ENCODE data around the gene NHERF1. TPM values are rescaled to one million over a fixed set of nuclear protein-coding genes. Genes with fewer than 3 reads are reported as not detected.
A peak's percentile ranks its signal among the peaks of the same experiment; 100 is the strongest.

NHERF1 gene
- total and polyA plus RNA-seq, 2 of the 13 experiments (the other 11 are each of a cell fraction or from before 2014, with no cell fraction given), result 169 to 269 TPM

DNA sequence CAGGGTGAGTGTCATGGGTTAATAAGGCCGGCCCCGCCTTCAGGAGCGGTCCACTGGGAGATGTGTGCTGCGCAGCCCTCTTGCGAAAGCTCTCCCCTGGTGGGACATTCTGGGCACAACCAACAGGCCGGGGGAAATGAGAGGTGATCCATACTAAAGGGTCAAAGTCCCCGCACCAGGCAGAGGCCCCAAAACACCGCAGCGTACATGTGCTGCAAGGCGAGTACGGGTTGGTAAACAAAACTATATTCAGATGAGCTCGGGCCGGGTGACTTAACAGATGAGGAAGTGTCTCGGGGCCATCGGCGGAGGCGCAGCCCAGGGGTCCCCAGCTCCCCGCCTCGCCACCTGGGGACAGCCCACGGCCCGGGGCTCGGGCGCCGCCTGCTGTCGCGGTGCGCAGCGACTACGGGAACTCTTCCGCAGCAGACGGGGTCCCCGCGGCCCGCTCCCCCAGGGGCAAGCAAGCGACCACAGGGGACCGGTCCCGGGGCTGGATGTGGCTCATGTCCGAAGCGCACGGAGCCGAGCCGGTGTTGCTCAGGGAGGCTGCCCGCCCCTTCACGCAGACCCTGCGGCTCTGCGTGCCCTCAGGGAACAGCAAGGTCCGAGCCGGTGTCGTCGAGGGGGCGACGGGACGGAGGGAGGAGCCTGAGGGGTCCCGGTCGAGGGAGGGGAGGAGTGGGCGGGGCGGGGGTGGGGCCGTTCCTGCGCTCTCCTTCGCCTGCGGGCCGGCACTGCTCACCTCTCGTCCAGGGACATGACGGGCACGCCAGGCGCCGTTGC lies 11.7 kb upstream of the NHERF1 start, which contains the start of gene RAB37 (continued):
- TF ChIP-seq ZNF33B (CRISPR knock-in tag; IDR thresholded peaks at IDR 0.05), result peak; percentile 80; the same call in 1 of the 2 replicates
- peak; percentile 62 for TF ChIP-seq HNRNPK (IDR thresholded peaks at IDR 0.05; ENCODE audit: low read depth, low read length, poor library complexity, severe bottlenecking)
- TF ChIP-seq PAX8 (CRISPR knock-in tag; IDR thresholded peaks at IDR 0.05; ENCODE audit: borderline replicate concordance), result peak; percentile 91; the same call in 1 of the 2 replicates
- TF ChIP-seq ELF3 (CRISPR knock-in tag; IDR thresholded peaks at IDR 0.05), result peak; percentile 85
- TF ChIP-seq, protein P1, sequence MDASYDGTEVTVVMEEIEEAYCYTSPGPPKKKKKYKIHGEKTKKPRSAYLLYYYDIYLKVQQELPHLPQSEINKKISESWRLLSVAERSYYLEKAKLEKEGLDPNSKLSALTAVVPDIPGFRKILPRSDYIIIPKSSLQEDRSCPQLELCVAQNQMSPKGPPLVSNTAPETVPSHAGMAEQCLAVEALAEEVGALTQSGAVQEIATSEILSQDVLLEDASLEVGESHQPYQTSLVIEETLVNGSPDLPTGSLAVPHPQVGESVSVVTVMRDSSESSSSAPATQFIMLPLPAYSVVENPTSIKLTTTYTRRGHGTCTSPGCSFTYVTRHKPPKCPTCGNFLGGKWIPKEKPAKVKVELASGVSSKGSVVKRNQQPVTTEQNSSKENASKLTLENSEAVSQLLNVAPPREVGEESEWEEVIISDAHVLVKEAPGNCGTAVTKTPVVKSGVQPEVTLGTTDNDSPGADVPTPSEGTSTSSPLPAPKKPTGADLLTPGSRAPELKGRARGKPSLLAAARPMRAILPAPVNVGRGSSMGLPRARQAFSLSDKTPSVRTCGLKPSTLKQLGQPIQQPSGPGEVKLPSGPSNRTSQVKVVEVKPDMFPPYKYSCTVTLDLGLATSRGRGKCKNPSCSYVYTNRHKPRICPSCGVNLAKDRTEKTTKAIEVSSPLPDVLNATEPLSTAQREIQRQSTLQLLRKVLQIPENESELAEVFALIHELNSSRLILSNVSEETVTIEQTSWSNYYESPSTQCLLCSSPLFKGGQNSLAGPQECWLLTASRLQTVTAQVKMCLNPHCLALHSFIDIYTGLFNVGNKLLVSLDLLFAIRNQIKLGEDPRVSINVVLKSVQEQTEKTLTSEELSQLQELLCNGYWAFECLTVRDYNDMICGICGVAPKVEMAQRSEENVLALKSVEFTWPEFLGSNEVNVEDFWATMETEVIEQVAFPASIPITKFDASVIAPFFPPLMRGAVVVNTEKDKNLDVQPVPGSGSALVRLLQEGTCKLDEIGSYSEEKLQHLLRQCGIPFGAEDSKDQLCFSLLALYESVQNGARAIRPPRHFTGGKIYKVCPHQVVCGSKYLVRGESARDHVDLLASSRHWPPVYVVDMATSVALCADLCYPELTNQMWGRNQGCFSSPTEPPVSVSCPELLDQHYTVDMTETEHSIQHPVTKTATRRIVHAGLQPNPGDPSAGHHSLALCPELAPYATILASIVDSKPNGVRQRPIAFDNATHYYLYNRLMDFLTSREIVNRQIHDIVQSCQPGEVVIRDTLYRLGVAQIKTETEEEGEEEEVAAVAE (CRISPR knock-in tag; IDR thresholded peaks at IDR 0.05; ENCODE audit: borderline replicate concordance), result peak; percentile 77
- TF ChIP-seq RBM39 (IDR thresholded peaks at IDR 0.05; ENCODE audit: low read depth, low read length, poor library complexity, severe bottlenecking), result no peak
- TF ChIP-seq, protein P2, sequence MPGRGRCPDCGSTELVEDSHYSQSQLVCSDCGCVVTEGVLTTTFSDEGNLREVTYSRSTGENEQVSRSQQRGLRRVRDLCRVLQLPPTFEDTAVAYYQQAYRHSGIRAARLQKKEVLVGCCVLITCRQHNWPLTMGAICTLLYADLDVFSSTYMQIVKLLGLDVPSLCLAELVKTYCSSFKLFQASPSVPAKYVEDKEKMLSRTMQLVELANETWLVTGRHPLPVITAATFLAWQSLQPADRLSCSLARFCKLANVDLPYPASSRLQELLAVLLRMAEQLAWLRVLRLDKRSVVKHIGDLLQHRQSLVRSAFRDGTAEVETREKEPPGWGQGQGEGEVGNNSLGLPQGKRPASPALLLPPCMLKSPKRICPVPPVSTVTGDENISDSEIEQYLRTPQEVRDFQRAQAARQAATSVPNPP (CRISPR knock-in tag; IDR thresholded peaks at IDR 0.05), result peak; percentile 88; the same call in 1 of the 2 replicates
- TF ChIP-seq ZNF841 (CRISPR knock-in tag; IDR thresholded peaks at IDR 0.05; ENCODE audit: borderline replicate concordance), result no peak
- peak; percentile 31 for TF ChIP-seq NRL (CRISPR knock-in tag; IDR thresholded peaks at IDR 0.05; ENCODE audit: borderline replicate concordance)
- TF ChIP-seq, protein P3, sequence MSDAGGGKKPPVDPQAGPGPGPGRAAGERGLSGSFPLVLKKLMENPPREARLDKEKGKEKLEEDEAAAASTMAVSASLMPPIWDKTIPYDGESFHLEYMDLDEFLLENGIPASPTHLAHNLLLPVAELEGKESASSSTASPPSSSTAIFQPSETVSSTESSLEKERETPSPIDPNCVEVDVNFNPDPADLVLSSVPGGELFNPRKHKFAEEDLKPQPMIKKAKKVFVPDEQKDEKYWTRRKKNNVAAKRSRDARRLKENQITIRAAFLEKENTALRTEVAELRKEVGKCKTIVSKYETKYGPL (CRISPR knock-in tag; IDR thresholded peaks at IDR 0.05), result no peak
- TF ChIP-seq ESRRA (CRISPR knock-in tag; IDR thresholded peaks at IDR 0.05; ENCODE audit: low read depth), result peak; percentile 91
- TF ChIP-seq EEA1 (CRISPR knock-in tag; IDR thresholded peaks at IDR 0.05; ENCODE audit: borderline replicate concordance), result peak; percentile 14; the same call in 1 of the 2 replicates
- TF ChIP-seq, protein P4, sequence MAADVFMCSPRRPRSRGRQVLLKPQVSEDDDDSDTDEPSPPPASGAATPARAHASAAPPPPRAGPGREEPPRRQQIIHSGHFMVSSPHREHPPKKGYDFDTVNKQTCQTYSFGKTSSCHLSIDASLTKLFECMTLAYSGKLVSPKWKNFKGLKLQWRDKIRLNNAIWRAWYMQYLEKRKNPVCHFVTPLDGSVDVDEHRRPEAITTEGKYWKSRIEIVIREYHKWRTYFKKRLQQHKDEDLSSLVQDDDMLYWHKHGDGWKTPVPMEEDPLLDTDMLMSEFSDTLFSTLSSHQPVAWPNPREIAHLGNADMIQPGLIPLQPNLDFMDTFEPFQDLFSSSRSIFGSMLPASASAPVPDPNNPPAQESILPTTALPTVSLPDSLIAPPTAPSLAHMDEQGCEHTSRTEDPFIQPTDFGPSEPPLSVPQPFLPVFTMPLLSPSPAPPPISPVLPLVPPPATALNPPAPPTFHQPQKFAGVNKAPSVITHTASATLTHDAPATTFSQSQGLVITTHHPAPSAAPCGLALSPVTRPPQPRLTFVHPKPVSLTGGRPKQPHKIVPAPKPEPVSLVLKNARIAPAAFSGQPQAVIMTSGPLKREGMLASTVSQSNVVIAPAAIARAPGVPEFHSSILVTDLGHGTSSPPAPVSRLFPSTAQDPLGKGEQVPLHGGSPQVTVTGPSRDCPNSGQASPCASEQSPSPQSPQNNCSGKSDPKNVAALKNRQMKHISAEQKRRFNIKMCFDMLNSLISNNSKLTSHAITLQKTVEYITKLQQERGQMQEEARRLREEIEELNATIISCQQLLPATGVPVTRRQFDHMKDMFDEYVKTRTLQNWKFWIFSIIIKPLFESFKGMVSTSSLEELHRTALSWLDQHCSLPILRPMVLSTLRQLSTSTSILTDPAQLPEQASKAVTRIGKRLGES (CRISPR knock-in tag; IDR thresholded peaks at IDR 0.05; ENCODE audit: borderline replicate concordance), result no peak
- TF ChIP-seq ZNF224 (CRISPR knock-in tag; IDR thresholded peaks at IDR 0.05), result peak; percentile 82
- peak; percentile 61; the same call in 1 of the 2 replicates for TF ChIP-seq TMF1 (CRISPR knock-in tag; IDR thresholded peaks at IDR 0.05; ENCODE audit: low read depth)
- TF ChIP-seq THYN1 (CRISPR knock-in tag; IDR thresholded peaks at IDR 0.05; ENCODE audit: borderline replicate concordance, low read depth), result 0 out of 2 replicates have a peak, but pooled peaks have one; percentile 25
